ENCODE measurements around the gene AQP9. TPM values are rescaled to one million over a fixed set of nuclear protein-coding genes. Genes with fewer than 3 reads are reported as not detected.

Gene AQP9
- total and polyA plus RNA-seq, 4 experiments from 2014 or later = 0.32 to 0.50 TPM; not detected in 2

DNA sequence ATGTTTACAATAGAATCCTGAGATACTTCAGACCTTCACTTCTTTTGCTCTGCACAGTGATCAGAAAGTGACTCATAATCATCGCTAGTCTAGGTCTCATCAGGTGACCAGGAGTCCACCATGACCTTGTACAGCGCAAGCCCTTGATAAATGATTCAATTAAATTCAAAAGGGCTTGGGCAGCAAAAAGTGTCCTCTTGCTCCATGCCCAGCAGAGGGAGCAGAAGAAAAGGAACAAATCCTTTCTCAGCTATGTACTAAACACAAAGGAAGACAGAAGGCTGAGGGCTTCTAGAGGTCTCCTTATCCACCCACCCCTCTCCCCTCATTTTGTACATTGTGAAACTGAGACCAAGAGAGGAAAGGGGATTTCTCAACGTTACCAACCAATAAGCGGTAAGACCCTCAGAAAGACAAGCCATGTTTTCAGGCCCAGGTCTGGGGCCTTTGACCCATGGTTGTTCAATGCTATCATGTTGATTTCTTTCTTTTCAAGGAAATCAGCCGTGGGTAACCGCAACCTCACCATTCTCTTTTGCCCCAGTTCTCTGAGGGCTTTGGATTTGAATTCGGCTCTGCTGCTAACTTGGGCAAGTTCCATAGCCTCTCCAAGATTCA, 74.8 kb downstream of the AQP9 start:
- no peak overlapping the region for H3K4me3 ChIP-seq (ENCODE audit: low read length in 2 of 2)
- Mint-ChIP-seq H3K4me3 (no peak overlapping the region), H3K36me3 (no peaks in the 10 kb centered on the region), H3K27me3 (peaks cover 0 to 2% of the 10 kb centered on the region in 2 donors), H3K9me3 (peaks cover 0 to 1% (median 0%) of the 10 kb centered on the region in 8 donors), H3K27ac (no peak overlapping the region), H3K4me1 (peaks cover 0 to 15% (median 8%) of the 10 kb centered on the region in 4 donors)
- intact Hi-C loops (cut with micrococcal nuclease) = no loop called here
- peaks cover 9% of the 10 kb centered on the region for H3K4me1 ChIP-seq (ENCODE audit: insufficient read depth, low read length)
- CTCF ChIA-PET (ENCODE audit: partially characterized antibody) = interaction anchor here (0.6 to 0.8 kb wide), 2 partner anchors 15 to 1303 kb away, joined by 3 to 4 read pairs; no protein-coding TSS in a partner anchor
- H3K27me3 ChIP-seq (ENCODE audit: insufficient read depth, low read length) = no peaks in the 10 kb centered on the region
- DNase-seq = no peak
- H3K9me3 ChIP-seq (ENCODE audit: control insufficient read depth in 1 of 2, low read length in 2 of 2) = no peaks in the 10 kb centered on the region
- H3K36me3 ChIP-seq (ENCODE audit: insufficient read depth, low read length) = no peaks in the 10 kb centered on the region
- H3K27ac ChIP-seq (ENCODE audit: low read depth, low read length) = no peak overlapping the region
- POLR2A ChIA-PET (ENCODE audit: partially characterized antibody) = no interaction called here

DNA sequence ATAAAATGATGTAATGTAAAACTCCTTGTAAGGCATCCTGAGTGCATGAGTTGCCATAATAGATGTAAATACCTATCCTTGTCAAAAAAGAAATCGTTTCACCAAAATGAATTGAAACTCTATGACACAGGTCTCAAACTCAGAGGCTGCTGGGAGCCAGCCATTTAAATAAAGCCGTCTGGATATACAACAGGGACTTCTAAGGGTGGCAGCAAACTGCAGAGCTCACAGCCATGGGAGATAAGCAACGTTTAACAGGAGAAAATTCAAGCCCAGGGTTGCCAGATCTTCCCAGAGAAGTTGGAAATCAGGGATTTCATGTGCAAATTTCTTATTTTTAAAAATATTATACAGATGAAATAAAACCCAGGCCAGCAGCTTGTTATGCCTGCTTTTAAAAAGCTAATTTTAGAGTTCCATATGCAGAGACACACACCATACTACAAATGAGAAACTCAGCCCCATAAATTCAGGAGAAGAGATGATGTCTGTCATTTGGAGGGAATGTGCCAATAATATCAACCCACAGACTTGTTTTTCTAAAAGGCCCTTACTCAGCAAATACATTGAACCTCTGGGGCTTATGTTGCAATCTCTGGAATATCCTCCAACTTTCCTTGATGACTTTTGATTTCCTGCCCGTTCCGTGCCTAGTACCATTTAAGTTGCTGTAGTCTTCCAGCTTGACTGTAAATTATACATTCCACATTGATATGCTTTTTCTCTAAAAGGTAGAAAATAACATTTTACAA, 75.6 kb downstream of the AQP9 start:
- Mint-ChIP-seq H3K4me1 (peaks cover 0 to 11% (median 6%) of the 10 kb centered on the region in 4 donors), H3K36me3 (no peaks in the 10 kb centered on the region), H3K27ac (no peak overlapping the region), H3K27me3 (peaks cover 0 to 2% of the 10 kb centered on the region in 2 donors), H3K9me3 (peaks cover 0 to 1% (median 0%) of the 10 kb centered on the region in 8 donors), H3K4me3 (no peak overlapping the region)
- ChIA-PET POLR2A (ENCODE audit: partially characterized antibody) (no interaction called here), CTCF (ENCODE audit: partially characterized antibody) (no interaction called here)
- Histone ChIP-seq H3K27me3 (ENCODE audit: insufficient read depth, low read length) (no peaks in the 10 kb centered on the region), H3K9me3 (ENCODE audit: control insufficient read depth in 1 of 2, low read length in 2 of 2) (no peaks in the 10 kb centered on the region), H3K27ac (ENCODE audit: low read depth, low read length) (no peak overlapping the region), H3K36me3 (ENCODE audit: insufficient read depth, low read length) (no peaks in the 10 kb centered on the region), H3K4me3 (ENCODE audit: low read length in 2 of 2) (no peak overlapping the region), H3K4me1 (ENCODE audit: insufficient read depth, low read length) (peaks cover 6% of the 10 kb centered on the region)
- no peak for DNase-seq
- intact Hi-C loops (cut with micrococcal nuclease) = no loop called here

DNA sequence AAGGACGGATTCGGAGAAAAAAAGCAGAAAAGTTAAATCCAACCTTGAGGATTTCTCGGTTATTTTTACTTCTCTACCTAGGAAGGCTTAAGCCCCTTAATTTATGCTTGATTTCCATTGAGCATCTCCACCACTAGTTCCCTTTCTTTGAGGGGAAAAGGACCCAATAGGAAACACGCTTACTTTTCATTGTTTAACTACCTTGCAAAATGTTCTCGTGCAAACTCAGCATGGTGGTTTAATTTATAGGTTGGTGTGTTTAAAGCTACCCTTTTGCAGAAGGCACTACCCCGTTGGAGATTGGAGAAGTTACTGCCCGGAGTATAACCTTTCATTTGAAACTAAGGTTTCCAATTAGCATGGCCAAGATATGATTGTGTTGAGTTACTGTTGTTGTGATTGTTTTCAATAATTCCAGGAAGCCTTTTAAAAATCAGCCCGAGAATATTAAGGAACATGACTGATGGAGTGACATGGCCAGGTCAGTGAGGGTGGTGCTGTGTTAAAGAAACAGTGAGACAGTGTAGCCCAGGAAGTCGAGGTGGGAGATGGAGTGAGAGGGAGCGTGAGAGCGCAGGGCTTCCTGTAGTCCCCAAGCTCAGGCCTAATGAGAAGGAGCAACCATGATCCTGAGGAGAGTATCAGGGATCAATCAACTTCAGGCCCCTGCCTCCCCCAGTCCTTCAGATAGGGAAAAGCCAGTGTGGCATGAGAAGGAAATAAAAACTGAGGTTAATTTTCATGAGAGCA, 76.6 kb downstream of the AQP9 start:
- ChIA-PET POLR2A (ENCODE audit: partially characterized antibody) (no interaction called here), CTCF (ENCODE audit: partially characterized antibody) (no interaction called here)
- no peak for DNase-seq
- intact Hi-C loops (cut with micrococcal nuclease) = no loop called here
- no peaks in the 10 kb centered on the region for H3K36me3 ChIP-seq (ENCODE audit: insufficient read depth, low read length)
- no peak overlapping the region for H3K27ac ChIP-seq (ENCODE audit: low read depth, low read length)
- Mint-ChIP-seq H3K4me1 (peaks cover 0 to 1% (median under 1%) of the 10 kb centered on the region in 4 donors), H3K4me3 (no peak overlapping the region), H3K9me3 (peaks cover 0 to 2% (median 0%) of the 10 kb centered on the region in 8 donors), H3K36me3 (no peaks in the 10 kb centered on the region), H3K27me3 (peaks cover 1 to 2% of the 10 kb centered on the region in 2 donors), H3K27ac (no peak overlapping the region)
- H3K27me3 ChIP-seq (ENCODE audit: insufficient read depth, low read length) = no peaks in the 10 kb centered on the region
- no peaks in the 10 kb centered on the region for H3K4me1 ChIP-seq (ENCODE audit: insufficient read depth, low read length)
- no peaks in the 10 kb centered on the region for H3K9me3 ChIP-seq (ENCODE audit: control insufficient read depth in 1 of 2, low read length in 2 of 2)
- no peak overlapping the region for H3K4me3 ChIP-seq (ENCODE audit: low read length in 2 of 2)

GRCh38 chr15:58217460-58217859, 79.3 kb downstream of the AQP9 start:
- no peak overlapping the region for H3K27ac ChIP-seq (ENCODE audit: low read depth, low read length)
- Mint-ChIP-seq H3K4me1 (no peaks in the 10 kb centered on the region), H3K27me3 (peaks cover 3 to 8% of the 10 kb centered on the region in 2 donors), H3K4me3 (no peak overlapping the region), H3K36me3 (no peaks in the 10 kb centered on the region), H3K27ac (no peak overlapping the region), H3K9me3 (peaks cover 0 to 9% (median 0%) of the 10 kb centered on the region in 8 donors)
- no peaks in the 10 kb centered on the region for H3K9me3 ChIP-seq (ENCODE audit: control insufficient read depth in 1 of 2, low read length in 2 of 2)
- H3K4me3 ChIP-seq (ENCODE audit: low read length in 2 of 2) = no peak overlapping the region
- ChIA-PET POLR2A (ENCODE audit: partially characterized antibody) (no interaction called here), CTCF (ENCODE audit: partially characterized antibody) (interaction anchor here (1.1 kb wide), 1 partner anchor 10 kb away, joined by 7 read pairs; no protein-coding TSS in a partner anchor)
- H3K36me3 ChIP-seq (ENCODE audit: insufficient read depth, low read length) = no peaks in the 10 kb centered on the region
- intact Hi-C loops (cut with micrococcal nuclease) = no loop called here
- no peaks in the 10 kb centered on the region for H3K4me1 ChIP-seq (ENCODE audit: insufficient read depth, low read length)
- DNase-seq = no peak
- H3K27me3 ChIP-seq (ENCODE audit: insufficient read depth, low read length) = no peaks in the 10 kb centered on the region

- peaks cover 3 to 9% of the 10 kb centered on the region in 2 donors for H3K27me3 Mint-ChIP-seq
- no peak overlapping the region for H3K27ac ChIP-seq (ENCODE audit: low read depth, low read length)
- no peaks in the 10 kb centered on the region for H3K36me3 Mint-ChIP-seq
- no peaks in the 10 kb centered on the region for H3K4me1 Mint-ChIP-seq
- H3K9me3 ChIP-seq (ENCODE audit: control insufficient read depth in 1 of 2, low read length in 2 of 2) = no peaks in the 10 kb centered on the region
- POLR2A ChIA-PET (ENCODE audit: partially characterized antibody) = no interaction called here
- no peak overlapping the region for H3K4me3 Mint-ChIP-seq
- H3K27ac Mint-ChIP-seq = no peak overlapping the region
- CTCF ChIA-PET (ENCODE audit: partially characterized antibody) = no interaction called here
- DNase-seq = no peak
- peaks cover 0 to 9% (median 0%) of the 10 kb centered on the region in 8 donors for H3K9me3 Mint-ChIP-seq
- H3K4me1 ChIP-seq (ENCODE audit: insufficient read depth, low read length) = no peaks in the 10 kb centered on the region
- H3K36me3 ChIP-seq (ENCODE audit: insufficient read depth, low read length) = no peaks in the 10 kb centered on the region
- H3K4me3 ChIP-seq (ENCODE audit: low read length in 2 of 2) = no peak overlapping the region
- no peaks in the 10 kb centered on the region for H3K27me3 ChIP-seq (ENCODE audit: insufficient read depth, low read length)
- intact Hi-C loops (cut with micrococcal nuclease) = loop anchor here (10.0 kb wide), 1 partner anchor 673 kb away; no protein-coding TSS in a partner anchor
These were observed 83.5 kb downstream of the AQP9 start for GRCh38 chr15:58221591-58222241.

- H3K4me3 Mint-ChIP-seq = no peak overlapping the region
- H3K27ac Mint-ChIP-seq = no peak overlapping the region
- H3K27me3 Mint-ChIP-seq = peaks cover 3 to 7% of the 10 kb centered on the region in 2 donors
- no peaks in the 10 kb centered on the region for H3K36me3 Mint-ChIP-seq
- Histone ChIP-seq H3K9me3 (ENCODE audit: control insufficient read depth in 1 of 2, low read length in 2 of 2) (no peaks in the 10 kb centered on the region), H3K27me3 (ENCODE audit: insufficient read depth, low read length) (no peaks in the 10 kb centered on the region), H3K27ac (ENCODE audit: low read depth, low read length) (no peak overlapping the region), H3K4me3 (ENCODE audit: low read length in 2 of 2) (no peak overlapping the region), H3K4me1 (ENCODE audit: insufficient read depth, low read length) (no peaks in the 10 kb centered on the region), H3K36me3 (ENCODE audit: insufficient read depth, low read length) (no peaks in the 10 kb centered on the region)
- H3K9me3 Mint-ChIP-seq = peaks cover 0 to 7% (median 0%) of the 10 kb centered on the region in 8 donors
- no peak for DNase-seq
- no peaks in the 10 kb centered on the region for H3K4me1 Mint-ChIP-seq
- ChIA-PET CTCF (ENCODE audit: partially characterized antibody) (interaction anchor here (1.0 kb wide), 1 partner anchor 12 kb away, joined by 3 read pairs; no protein-coding TSS in a partner anchor), POLR2A (ENCODE audit: partially characterized antibody) (no interaction called here)
- intact Hi-C loops (cut with micrococcal nuclease) = loop anchor here (10.0 kb wide), 1 partner anchor 672 kb away; no protein-coding TSS in a partner anchor
These were observed 84.5 kb downstream of the AQP9 start for GRCh38 chr15:58222679-58223078.

All from CD4-positive, alpha-beta memory T cell (primary cell).